ENCODE data around the gene PRR16.

The PRR16 gene

DNA sequence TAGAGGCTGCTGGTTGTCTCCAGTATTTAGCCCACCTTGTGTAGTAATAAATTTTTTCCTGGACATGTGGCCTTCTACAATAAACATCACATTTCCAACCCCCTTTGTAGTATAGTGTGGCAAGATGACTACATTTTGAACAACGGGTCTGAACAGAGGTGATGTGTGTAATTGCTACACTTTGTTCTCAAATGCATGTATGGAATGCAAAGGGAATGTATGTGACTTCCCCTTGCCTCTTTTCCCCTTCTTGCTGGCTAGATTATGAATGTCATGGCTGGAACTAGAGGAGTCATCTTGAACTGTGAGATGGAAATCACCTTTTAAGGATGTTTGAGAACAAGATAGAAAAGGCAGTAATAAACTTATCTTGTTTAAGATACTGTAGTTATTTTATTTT, 54.5 kb downstream of the PRR16 start:
- Histone ChIP-seq H3K18ac (ENCODE audit: low read length) (no peak overlapping the region), H2BK5ac (ENCODE audit: low read length) (no peak overlapping the region), H4K8ac (ENCODE audit: low read depth, low read length) (no peak overlapping the region), H3K36me3 (ENCODE audit: control insufficient read depth, insufficient read depth, low read length) (no peaks in the 10 kb centered on the region), H2BK15ac (replicated peaks; ENCODE audit: low read depth) (no peak overlapping the region), H3K27ac (ENCODE audit: low read depth, low read length) (no peak overlapping the region), H2BK120ac (ENCODE audit: low read depth, low read length) (no peak overlapping the region), H3K79me1 (ENCODE audit: low read length) (no peaks in the 10 kb centered on the region), H3K9ac (ENCODE audit: low read length) (no peak overlapping the region), H3K79me2 (ENCODE audit: control insufficient read depth, insufficient read depth, low read length) (no peaks in the 10 kb centered on the region), H3K4me3 (ENCODE audit: low read length) (no peak overlapping the region), H3K27me3 (ENCODE audit: insufficient read depth, low read length, poor library complexity) (no peaks in the 10 kb centered on the region), H2AK5ac (ENCODE audit: low read length) (no peak overlapping the region), H3K56ac (ENCODE audit: low read length) (no peak overlapping the region), H3K23ac (ENCODE audit: low read length) (no peak overlapping the region), H3K4me1 (ENCODE audit: control insufficient read depth, low read depth, low read length) (no peaks in the 10 kb centered on the region), H4K5ac (ENCODE audit: low read length) (no peak overlapping the region), H3K4me2 (ENCODE audit: low read length) (no peak overlapping the region), H3K4ac (ENCODE audit: low read depth, low read length) (no peak overlapping the region)
- WGBS (ENCODE audit: extremely low coverage, insufficient coverage, low lambda C conversion rate): no CpG with 5 or more reads among the region's 1 CpG
- no peak for DNase-seq

DNA sequence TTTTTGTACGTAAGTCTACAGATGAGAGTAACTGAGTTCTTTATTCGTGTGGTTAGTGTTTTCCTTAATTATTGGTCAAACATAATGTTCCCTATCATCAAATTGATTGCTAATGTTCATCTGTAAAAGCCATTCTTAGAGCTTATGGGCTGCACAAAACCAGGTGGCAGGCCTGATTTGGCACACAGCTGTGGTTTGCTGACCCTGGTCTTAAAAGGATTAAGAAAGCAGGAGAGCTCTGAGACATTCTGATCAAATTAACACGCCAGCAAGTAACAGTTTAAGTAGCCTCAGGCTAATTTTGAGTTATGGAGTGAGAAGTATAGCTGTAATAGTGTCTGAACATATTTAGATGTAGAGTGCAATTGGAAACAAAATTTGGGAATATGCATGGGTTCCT, 63.2 kb downstream of the PRR16 start:
- Histone ChIP-seq H3K4me3 (ENCODE audit: low read length) (no peak overlapping the region), H3K9ac (ENCODE audit: low read length) (no peak overlapping the region), H3K79me2 (ENCODE audit: control insufficient read depth, insufficient read depth, low read length) (no peaks in the 10 kb centered on the region), H2BK120ac (ENCODE audit: low read depth, low read length) (no peak overlapping the region), H3K56ac (ENCODE audit: low read length) (no peak overlapping the region), H4K8ac (ENCODE audit: low read depth, low read length) (no peak overlapping the region), H3K27me3 (ENCODE audit: insufficient read depth, low read length, poor library complexity) (no peaks in the 10 kb centered on the region), H3K23ac (ENCODE audit: low read length) (no peak overlapping the region), H3K4ac (ENCODE audit: low read depth, low read length) (no peak overlapping the region), H2BK5ac (ENCODE audit: low read length) (no peak overlapping the region), H2AK5ac (ENCODE audit: low read length) (no peak overlapping the region), H3K4me2 (ENCODE audit: low read length) (no peak overlapping the region), H3K79me1 (ENCODE audit: low read length) (no peaks in the 10 kb centered on the region), H3K18ac (ENCODE audit: low read length) (no peak overlapping the region), H4K5ac (ENCODE audit: low read length) (no peak overlapping the region), H2BK15ac (replicated peaks; ENCODE audit: low read depth) (no peak overlapping the region), H3K27ac (ENCODE audit: low read depth, low read length) (no peak overlapping the region), H3K36me3 (ENCODE audit: control insufficient read depth, insufficient read depth, low read length) (no peaks in the 10 kb centered on the region), H3K4me1 (ENCODE audit: control insufficient read depth, low read depth, low read length) (peaks cover 2% of the 10 kb centered on the region)
- DNase-seq: no peak
- no CpG with 5 or more reads among the region's 3 CpGs for WGBS (ENCODE audit: extremely low coverage, insufficient coverage, low lambda C conversion rate)

DNA sequence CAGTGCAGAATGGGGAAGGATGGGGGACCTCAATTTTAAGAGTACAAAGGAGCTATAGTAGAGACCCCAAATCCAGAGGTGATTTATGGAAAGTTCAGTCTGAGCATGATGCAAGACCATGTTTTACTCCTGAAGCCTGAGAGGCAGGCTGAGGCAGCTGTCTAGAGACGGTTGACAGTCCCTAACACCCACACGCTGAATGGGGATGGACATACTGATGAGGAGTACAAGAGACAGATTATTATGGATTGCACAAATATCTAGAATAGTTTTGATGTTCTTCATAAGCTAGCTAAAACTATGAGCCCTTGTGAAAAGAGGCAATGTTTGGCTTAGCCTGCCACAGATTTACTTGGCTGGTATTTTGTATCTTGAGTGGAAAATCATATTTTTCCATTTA, 64.5 kb downstream of the PRR16 start:
- Histone ChIP-seq H3K4me2 (ENCODE audit: low read length) (no peak overlapping the region), H3K4me3 (ENCODE audit: low read length) (no peak overlapping the region), H4K8ac (ENCODE audit: low read depth, low read length) (no peak overlapping the region), H3K4ac (ENCODE audit: low read depth, low read length) (no peak overlapping the region), H3K9ac (ENCODE audit: low read length) (no peak overlapping the region), H2BK5ac (ENCODE audit: low read length) (no peak overlapping the region), H2AK5ac (ENCODE audit: low read length) (no peak overlapping the region), H3K27me3 (ENCODE audit: insufficient read depth, low read length, poor library complexity) (no peaks in the 10 kb centered on the region), H3K27ac (ENCODE audit: low read depth, low read length) (no peak overlapping the region), H3K4me1 (ENCODE audit: control insufficient read depth, low read depth, low read length) (peaks cover 2% of the 10 kb centered on the region), H2BK120ac (ENCODE audit: low read depth, low read length) (no peak overlapping the region), H3K56ac (ENCODE audit: low read length) (no peak overlapping the region), H4K5ac (ENCODE audit: low read length) (no peak overlapping the region), H2BK15ac (replicated peaks; ENCODE audit: low read depth) (no peak overlapping the region), H3K18ac (ENCODE audit: low read length) (no peak overlapping the region), H3K23ac (ENCODE audit: low read length) (no peak overlapping the region), H3K79me1 (ENCODE audit: low read length) (no peaks in the 10 kb centered on the region), H3K36me3 (ENCODE audit: control insufficient read depth, insufficient read depth, low read length) (no peaks in the 10 kb centered on the region), H3K79me2 (ENCODE audit: control insufficient read depth, insufficient read depth, low read length) (no peaks in the 10 kb centered on the region)
- DNase-seq: no peak
- WGBS (ENCODE audit: extremely low coverage, insufficient coverage, low lambda C conversion rate): no CpG with 5 or more reads among the region's 2 CpGs

DNA sequence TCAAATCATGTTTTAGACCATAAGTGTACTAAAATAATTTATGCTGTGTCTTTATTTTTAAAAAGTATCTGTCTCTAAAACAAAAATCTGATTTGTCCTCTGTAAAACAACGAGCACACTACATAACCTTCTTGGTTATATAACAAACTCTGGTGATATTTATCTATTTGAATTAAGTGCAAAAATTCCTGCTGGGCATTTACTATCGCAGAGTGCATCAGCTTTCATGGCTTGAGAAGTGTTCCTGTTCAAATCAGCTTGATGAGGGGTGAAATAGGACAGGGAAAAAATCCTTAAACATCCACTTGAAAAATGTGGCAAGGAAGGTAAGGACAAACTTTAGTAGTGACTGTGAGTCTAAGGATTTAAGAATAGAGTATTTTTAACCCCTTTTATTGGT, 65.3 kb downstream of the PRR16 start:
- Histone ChIP-seq H3K79me1 (ENCODE audit: low read length) (no peaks in the 10 kb centered on the region), H3K79me2 (ENCODE audit: control insufficient read depth, insufficient read depth, low read length) (no peaks in the 10 kb centered on the region), H2BK120ac (ENCODE audit: low read depth, low read length) (no peak overlapping the region), H3K18ac (ENCODE audit: low read length) (no peak overlapping the region), H2BK15ac (replicated peaks; ENCODE audit: low read depth) (no peak overlapping the region), H4K5ac (ENCODE audit: low read length) (no peak overlapping the region), H4K8ac (ENCODE audit: low read depth, low read length) (no peak overlapping the region), H3K4ac (ENCODE audit: low read depth, low read length) (no peak overlapping the region), H3K23ac (ENCODE audit: low read length) (no peak overlapping the region), H3K36me3 (ENCODE audit: control insufficient read depth, insufficient read depth, low read length) (no peaks in the 10 kb centered on the region), H3K27ac (ENCODE audit: low read depth, low read length) (no peak overlapping the region), H3K4me2 (ENCODE audit: low read length) (no peak overlapping the region), H3K4me3 (ENCODE audit: low read length) (no peak overlapping the region), H3K9ac (ENCODE audit: low read length) (no peak overlapping the region), H2AK5ac (ENCODE audit: low read length) (no peak overlapping the region), H3K27me3 (ENCODE audit: insufficient read depth, low read length, poor library complexity) (no peaks in the 10 kb centered on the region), H2BK5ac (ENCODE audit: low read length) (no peak overlapping the region), H3K4me1 (ENCODE audit: control insufficient read depth, low read depth, low read length) (peaks cover 2% of the 10 kb centered on the region), H3K56ac (ENCODE audit: low read length) (no peak overlapping the region)
- WGBS (ENCODE audit: extremely low coverage, insufficient coverage, low lambda C conversion rate): no CpG with 5 or more reads among the region's 2 CpGs
- no peak for DNase-seq

DNA sequence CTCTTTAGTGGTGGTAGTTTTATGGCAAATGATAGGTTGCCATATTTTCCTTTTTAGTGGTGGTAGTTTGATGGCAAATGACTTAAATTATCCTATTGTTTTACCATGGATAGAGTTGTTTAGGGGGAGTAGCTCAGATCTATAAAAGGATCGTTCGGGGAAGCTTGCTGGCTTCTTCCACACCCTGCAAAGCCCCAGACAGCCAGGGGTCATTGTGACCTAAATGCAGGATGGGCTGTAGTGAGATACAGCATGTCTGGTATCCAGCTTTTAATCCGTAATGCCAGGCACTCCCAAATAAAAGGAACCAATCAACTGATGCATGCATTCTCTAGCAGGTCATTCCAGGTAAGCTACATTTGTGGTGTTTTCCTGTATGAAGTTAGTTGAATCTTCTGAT, 67.1 kb downstream of the PRR16 start:
- no peaks in the 10 kb centered on the region for H3K36me3 ChIP-seq (ENCODE audit: control insufficient read depth, insufficient read depth, low read length)
- no peak overlapping the region for H4K8ac ChIP-seq (ENCODE audit: low read depth, low read length)
- H3K23ac ChIP-seq (ENCODE audit: low read length): no peak overlapping the region
- H2BK5ac ChIP-seq (ENCODE audit: low read length): no peak overlapping the region
- H4K5ac ChIP-seq (ENCODE audit: low read length): no peak overlapping the region
- H3K9ac ChIP-seq (ENCODE audit: low read length): no peak overlapping the region
- H3K4me1 ChIP-seq (ENCODE audit: control insufficient read depth, low read depth, low read length): peaks cover 2% of the 10 kb centered on the region
- H2BK120ac ChIP-seq (ENCODE audit: low read depth, low read length): no peak overlapping the region
- WGBS (ENCODE audit: extremely low coverage, insufficient coverage, low lambda C conversion rate): no CpG with 5 or more reads among the region's 3 CpGs
- no peaks in the 10 kb centered on the region for H3K79me2 ChIP-seq (ENCODE audit: control insufficient read depth, insufficient read depth, low read length)
- H3K4ac ChIP-seq (ENCODE audit: low read depth, low read length): no peak overlapping the region
- H3K56ac ChIP-seq (ENCODE audit: low read length): no peak overlapping the region
- H3K27me3 ChIP-seq (ENCODE audit: insufficient read depth, low read length, poor library complexity): no peaks in the 10 kb centered on the region
- no peak overlapping the region for H2BK15ac ChIP-seq (replicated peaks; ENCODE audit: low read depth)
- H2AK5ac ChIP-seq (ENCODE audit: low read length): no peak overlapping the region
- no peak overlapping the region for H3K4me3 ChIP-seq (ENCODE audit: low read length)
- no peak overlapping the region for H3K18ac ChIP-seq (ENCODE audit: low read length)
- peak; percentile 21 for DNase-seq
- no peak overlapping the region for H3K27ac ChIP-seq (ENCODE audit: low read depth, low read length)
- H3K4me2 ChIP-seq (ENCODE audit: low read length): no peak overlapping the region
- no peaks in the 10 kb centered on the region for H3K79me1 ChIP-seq (ENCODE audit: low read length)

DNA sequence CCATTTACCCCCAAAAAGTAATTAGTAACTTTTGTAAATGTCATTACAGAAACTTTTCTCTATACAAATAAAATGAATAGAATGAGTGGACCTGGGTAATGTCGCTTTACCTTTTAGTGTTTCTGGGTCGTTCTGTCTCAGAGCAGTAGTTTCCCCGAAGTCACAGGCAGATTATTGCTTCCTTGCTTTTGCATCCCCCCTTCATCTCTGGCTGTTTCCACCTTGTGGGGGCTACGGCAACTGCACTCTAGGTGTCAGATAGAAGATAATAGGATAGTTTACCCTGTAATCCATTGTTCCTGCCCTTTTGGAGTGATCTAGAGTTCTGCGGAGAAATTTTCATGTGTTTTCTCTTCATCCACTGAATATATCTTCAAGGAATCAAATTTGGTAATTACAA, 68.7 kb downstream of the PRR16 start:
- WGBS (ENCODE audit: extremely low coverage, insufficient coverage, low lambda C conversion rate): no CpG with 5 or more reads among the region's 5 CpGs
- Histone ChIP-seq H3K4me2 (ENCODE audit: low read length) (no peak overlapping the region), H4K8ac (ENCODE audit: low read depth, low read length) (no peak overlapping the region), H2BK5ac (ENCODE audit: low read length) (no peak overlapping the region), H3K9ac (ENCODE audit: low read length) (no peak overlapping the region), H2BK15ac (replicated peaks; ENCODE audit: low read depth) (no peak overlapping the region), H3K79me2 (ENCODE audit: control insufficient read depth, insufficient read depth, low read length) (no peaks in the 10 kb centered on the region), H3K36me3 (ENCODE audit: control insufficient read depth, insufficient read depth, low read length) (no peaks in the 10 kb centered on the region), H3K4me3 (ENCODE audit: low read length) (no peak overlapping the region), H3K79me1 (ENCODE audit: low read length) (no peaks in the 10 kb centered on the region), H3K27me3 (ENCODE audit: insufficient read depth, low read length, poor library complexity) (no peaks in the 10 kb centered on the region), H2AK5ac (ENCODE audit: low read length) (no peak overlapping the region), H3K56ac (ENCODE audit: low read length) (no peak overlapping the region), H3K18ac (ENCODE audit: low read length) (no peak overlapping the region), H4K5ac (ENCODE audit: low read length) (no peak overlapping the region), H2BK120ac (ENCODE audit: low read depth, low read length) (no peak overlapping the region), H3K4ac (ENCODE audit: low read depth, low read length) (no peak overlapping the region), H3K23ac (ENCODE audit: low read length) (no peak overlapping the region), H3K27ac (ENCODE audit: low read depth, low read length) (no peak overlapping the region), H3K4me1 (ENCODE audit: control insufficient read depth, low read depth, low read length) (peaks cover 2% of the 10 kb centered on the region)
- DNase-seq: peak; percentile 82

Data from mesendoderm (in vitro differentiated cells).